HCT116 (cell line): ENCODE results near the gene PCBP3. TPM values are rescaled to one million over a fixed set of nuclear protein-coding genes. Genes with fewer than 3 reads are reported as not detected.

Experiments used
- ATAC-seq: fragments of 200-7000 bp; cut with Tn5 transposase; 2 replicates; pipeline ENCODE4 v1.9.1; 2020; ENCODE audit warnings: mild to moderate bottlenecking, moderate library complexity
- BruUV-seq: library from RNA; stranded (reverse); fragments of 400-500 nt; replicated peaks from 2 replicates; lab custom pipeline; 2021; lab: Mats Ljungman, UMichigan
- CTCF ChIA-PET: fragments of 300-600 bp; sonication (Branson Sonifier 250); formaldehyde crosslinking; loops from one replicate; lab custom pipeline; 2021; ENCODE audit warnings: antibody characterized with exemption; lab: Charles Lee
- POLR2A ChIA-PET: fragments of 300-600, 350-600 bp; sonication (Branson Sonifier 250); formaldehyde crosslinking; loops from one replicate; lab custom pipeline; 2021; ENCODE audit warnings: antibody characterized with exemption; lab: Charles Lee
- RAD21 ChIA-PET, 2 experiments: fragments of 300-600 bp; sonication (Branson Sonifier 250); formaldehyde crosslinking; loops; one replicate each; lab custom pipeline; 2023; ENCODE audit warnings: low total read pairs in 2 of 2; ENCODE audit not compliant: uncharacterized antibody in 2 of 2, unreplicated experiment in 2 of 2, low non-redundant PET in 1 of 2; lab: Charles Lee
- DNase-seq: peaks from one replicate; pipeline ENCODE4 v3.0.0-alpha.2; 2010; ENCODE audit warnings: low read depth, low spot score
- H2AFZ ChIP-seq: fragments of 200-600 bp; shearing (Covaris generic), sonication (generic); 2 replicates; pipeline ENCODE4 v1.6.1; 2017; ENCODE audit warnings: low read depth, mixed run types, mixed read lengths, antibody characterized with exemption, low read length; ENCODE audit not compliant: poor library complexity, severe bottlenecking
- H3K27ac ChIP-seq: 2 replicates; pipeline ENCODE4 v1.5.1; 2012; ENCODE audit warnings: low read depth, low read length
- H3K27me3 ChIP-seq: fragments of 200-600 bp; sonication (generic); 2 replicates; pipeline ENCODE4 v1.6.1; 2016; ENCODE audit warnings: mixed run types, low read length, mixed read lengths; ENCODE audit not compliant: insufficient read depth
- H3K36me3 ChIP-seq, 2 experiments: fragments of 200-500 bp in 1 of 2; fragments of 200-600 bp in 1 of 2; sonication (Bioruptor generic) in 1 of 2; sonication (generic) in 1 of 2; 2 replicates each; pipeline versions ENCODE4 v1.5.1 to v1.6.1; 2014 to 2016; ENCODE audit warnings: low read length in 2 of 2, inconsistent platforms in 1 of 2, mixed read lengths in 1 of 2, mixed run types in 1 of 2; ENCODE audit not compliant: insufficient read depth in 2 of 2, control insufficient read depth in 1 of 2
- H3K4me1 ChIP-seq, 2 experiments: fragments of 200-600 bp in 1 of 2; sonication (generic) in 1 of 2; 2 replicates each; pipeline versions ENCODE4 v1.5.1 to v1.6.1; 2012 to 2017; ENCODE audit warnings: low read length in 2 of 2, inconsistent platforms in 1 of 2, mild to moderate bottlenecking in 1 of 2, mixed read lengths in 1 of 2, mixed run types in 1 of 2, moderate library complexity in 1 of 2; ENCODE audit not compliant: insufficient read depth in 2 of 2, control insufficient read depth in 1 of 2
- H3K4me2 ChIP-seq: fragments of 200-600 bp; sonication (generic); 2 replicates; pipeline ENCODE4 v1.6.1; 2017; ENCODE audit warnings: mixed run types, low read length, mixed read lengths
- H3K4me3 ChIP-seq, 2 experiments: fragments of 200-600 bp in 1 of 2; sonication (generic) in 1 of 2; replicated peaks in 1 of 2; 2 replicates each; pipeline ENCODE4 v1.5.1; 2011 to 2016; ENCODE audit warnings: low read length in 2 of 2, control low read depth in 1 of 2, low read depth in 1 of 2, mild to moderate bottlenecking in 1 of 2, mixed read lengths in 1 of 2, mixed run types in 1 of 2
- H3K79me2 ChIP-seq: fragments of 200-600 bp; sonication (generic); 2 replicates; pipeline ENCODE4 v1.6.1; 2017; ENCODE audit warnings: mild to moderate bottlenecking, mixed run types, low read length, moderate library complexity, mixed read lengths; ENCODE audit not compliant: insufficient read depth
- H3K9ac ChIP-seq: fragments of 200-600 bp; sonication (generic); 2 replicates; pipeline ENCODE4 v1.6.1; 2016; ENCODE audit warnings: low read length, mixed read lengths
- H3K9me2 ChIP-seq: fragments of 200-600 bp; sonication (generic), shearing (Covaris generic); 2 replicates; pipeline ENCODE4 v1.6.1; 2017; ENCODE audit warnings: mixed run types, mild to moderate bottlenecking, moderate library complexity; ENCODE audit not compliant: insufficient read depth
- H3K9me3 ChIP-seq, 2 experiments: fragments of 200-500 bp in 1 of 2; fragments of 200-600 bp in 1 of 2; sonication (Bioruptor generic) in 1 of 2; sonication (generic) in 1 of 2; 2 replicates each; pipeline ENCODE4 v1.6.1; 2014 to 2017; ENCODE audit warnings: low read length in 2 of 2, mixed read lengths in 2 of 2, inconsistent platforms in 1 of 2, low read depth in 1 of 2, mild to moderate bottlenecking in 1 of 2, mixed run types in 1 of 2, moderate library complexity in 1 of 2; ENCODE audit not compliant: control insufficient read depth in 1 of 2, insufficient read depth in 1 of 2
- H4K20me1 ChIP-seq: fragments of 200-600 bp; sonication (generic), shearing (Covaris generic); 2 replicates; pipeline ENCODE4 v1.6.1; 2017; ENCODE audit warnings: mixed run types, mild to moderate bottlenecking, moderate library complexity; ENCODE audit not compliant: insufficient read depth
- CBX3 ChIP-seq: IDR thresholded peaks from 2 replicates; pipeline ENCODE4 v1.6.1; 2012; ENCODE audit warnings: low read depth
- CEBPB ChIP-seq: IDR thresholded peaks from 2 replicates; pipeline ENCODE4 v1.6.1; 2012; ENCODE audit warnings: low read depth
- EGR1 ChIP-seq: IDR thresholded peaks from 2 replicates; pipeline ENCODE4 v1.6.1; 2012; ENCODE audit warnings: low read depth
- ELF1 ChIP-seq: IDR thresholded peaks from 2 replicates; pipeline ENCODE4 v1.6.1; 2012; ENCODE audit warnings: low read depth, borderline replicate concordance
- EZH2 ChIP-seq: fragments of 200-600 bp; sonication (generic); IDR thresholded peaks from 2 replicates; pipeline ENCODE4 v1.6.1; 2017; ENCODE audit warnings: antibody characterized with exemption, mixed run types
- EZH2phosphoT487 ChIP-seq: fragments of 200-600 bp; IDR thresholded peaks from 2 replicates; pipeline ENCODE4 v1.6.1; 2018; ENCODE audit warnings: antibody characterized with exemption, borderline replicate concordance
- FOSL1 ChIP-seq: IDR thresholded peaks from 2 replicates; pipeline ENCODE4 v1.6.1; 2012; ENCODE audit warnings: low read depth
- JUND ChIP-seq: IDR thresholded peaks from 2 replicates; pipeline ENCODE4 v1.6.1; 2012
- POLR2A ChIP-seq: IDR thresholded peaks from 2 replicates; pipeline ENCODE4 v1.7.0; 2011; ENCODE audit warnings: borderline replicate concordance; ENCODE audit not compliant: insufficient read depth, insufficient read length; ENCODE audit errors: extremely low read depth
- POLR2AphosphoS5 ChIP-seq: IDR thresholded peaks from 2 replicates; pipeline ENCODE4 v1.6.1; 2011; ENCODE audit warnings: mild to moderate bottlenecking, low read depth, low read length, moderate library complexity
- REST ChIP-seq: IDR thresholded peaks from 2 replicates; pipeline ENCODE4 v1.6.1; 2012; ENCODE audit warnings: low read depth
- SIN3A ChIP-seq: IDR thresholded peaks from 2 replicates; pipeline ENCODE4 v1.6.1; 2012; ENCODE audit warnings: low read depth
- SP1 ChIP-seq: IDR thresholded peaks from 2 replicates; pipeline ENCODE4 v1.6.1; 2012; ENCODE audit warnings: low read depth
- TCF7L2 ChIP-seq: IDR thresholded peaks from 2 replicates; pipeline ENCODE4 v1.7.0; 2011; ENCODE audit warnings: borderline replicate concordance, inconsistent platforms; ENCODE audit not compliant: insufficient read depth, insufficient read length; ENCODE audit errors: extremely low read depth
- YY1 ChIP-seq: IDR thresholded peaks from 2 replicates; pipeline ENCODE4 v1.6.1; 2011; ENCODE audit warnings: low read length, low read depth, moderate library complexity, mild to moderate bottlenecking; ENCODE audit not compliant: insufficient replicate concordance; ENCODE audit errors: extremely low read depth
- ZBTB33 ChIP-seq: IDR thresholded peaks from 2 replicates; pipeline ENCODE4 v1.6.1; 2011; ENCODE audit warnings: mild to moderate bottlenecking, low read length, moderate library complexity; ENCODE audit not compliant: insufficient replicate concordance; ENCODE audit errors: extremely low read depth
- ZFX ChIP-seq: fragments of 450-650 bp; IDR thresholded peaks from 2 replicates; pipeline ENCODE4 v1.6.1; 2017
- ZNF274 ChIP-seq: fragments of 200-500 bp; sonication (Bioruptor generic); IDR thresholded peaks from 2 replicates; pipeline ENCODE4 v1.6.1; 2014; ENCODE audit warnings: mild to moderate bottlenecking, low read depth, low read length, inconsistent platforms
- intact Hi-C: fragments of 100-400 bp; cut with micrococcal nuclease; formaldehyde crosslinking; loops from 2 replicates; pipeline ENCODE4 v1.10.0; 2022
- total RNA-seq: library from RNA; stranded (reverse); gene quantifications from one replicate; pipeline ENCODE4 v1.2.1, GENCODE V29; 2021; ENCODE audit not compliant: unreplicated experiment

The PCBP3 gene
- total RNA-seq, 1 experiment from 2014 or later = 3.1 TPM

- Histone ChIP-seq H2AFZ (no peak overlapping the region), H3K79me2 (no peaks in the 10 kb centered on the region), H3K9ac (no peak overlapping the region), H3K4me2 (no peak overlapping the region), H3K27ac (no peak overlapping the region), H3K9me2 (no peaks in the 10 kb centered on the region), H3K4me3 (no peak overlapping the region), H4K20me1 (no peaks in the 10 kb centered on the region), H3K36me3 (no peaks in the 10 kb centered on the region), H3K27me3 (peaks cover 9% of the 10 kb centered on the region; the same call in 1 of the 2 replicates), H3K9me3 (no peaks in the 10 kb centered on the region), H3K4me1 (no peaks in the 10 kb centered on the region)
- ATAC-seq (no peak), DNase-seq (no peak)
- CTCF ChIA-PET = no interaction called here
- intact Hi-C loops = no loop called here
- TF ChIP-seq SP1 (no peak), CEBPB (no peak), ZNF274 (no peak), JUND (no peak), EZH2phosphoT487 (no peak), EGR1 (no peak), YY1 (no peak), POLR2AphosphoS5 (no peak), ELF1 (no peak), ZBTB33 (no peak), POLR2A (no peak), ZFX (no peak), TCF7L2 (no peak), EZH2 (no peak), REST (no peak), FOSL1 (no peak), SIN3A (no peak), CBX3 (no peak)
- RAD21 ChIA-PET = no interaction called here
- BruUV-seq = no TSS peak
- POLR2A ChIA-PET = no interaction called here
These were observed 61.0 kb downstream of the PCBP3 start for GRCh38 chr21:45704311-45705108.
